Neural cell (in vitro differentiated cells): ENCODE data around the gene WIPF3.

ENCODE experiments used
- CTCF ChIP-seq: fragments of 450-650 bp; IDR thresholded peaks from 2 replicates; pipeline ENCODE4 v1.5.1; 2014; ENCODE audit warnings: antibody characterized with exemption, mild to moderate bottlenecking, moderate library complexity; ENCODE audit not compliant: poor library complexity, severe bottlenecking
- EP300 ChIP-seq: fragments of 450-650 bp; conservative IDR thresholded peaks from 2 replicates; pipeline ENCODE4 v1.6.1; 2014; ENCODE audit warnings: antibody characterized with exemption, mild to moderate bottlenecking, moderate library complexity; ENCODE audit not compliant: poor library complexity, severe bottlenecking
- EZH2 ChIP-seq: fragments of 200-600, 300-800 bp; shearing (Covaris generic), sonication (generic); IDR thresholded peaks from 2 replicates; pipeline ENCODE4 v1.6.1; 2014; ENCODE audit warnings: antibody characterized with exemption, low read length, borderline replicate concordance, mild to moderate bottlenecking; ENCODE audit not compliant: insufficient read depth, poor library complexity, severe bottlenecking
- MXI1 ChIP-seq: fragments of 450-650 bp; conservative IDR thresholded peaks from 2 replicates; pipeline ENCODE4 v1.6.1; 2014; ENCODE audit warnings: antibody characterized with exemption, mild to moderate bottlenecking; ENCODE audit not compliant: poor library complexity, severe bottlenecking
- POLR2AphosphoS5 ChIP-seq: IDR thresholded peaks from 2 replicates; pipeline ENCODE4 v1.6.1; 2012
- RAD21 ChIP-seq: fragments of 450-650 bp; conservative IDR thresholded peaks from 2 replicates; pipeline ENCODE4 v1.6.1; 2014; ENCODE audit warnings: antibody characterized with exemption, mild to moderate bottlenecking, moderate library complexity
- REST ChIP-seq: IDR thresholded peaks from 2 replicates; pipeline ENCODE4 v1.6.1; 2012; ENCODE audit warnings: borderline replicate concordance
- SMC3 ChIP-seq: fragments of 450-650 bp; conservative IDR thresholded peaks from 2 replicates; pipeline ENCODE4 v1.6.1; 2014; ENCODE audit warnings: antibody characterized with exemption, mild to moderate bottlenecking, moderate library complexity; ENCODE audit not compliant: poor library complexity
- TAF1 ChIP-seq: IDR thresholded peaks from 2 replicates; pipeline ENCODE4 v1.6.1; 2012; ENCODE audit warnings: low read depth

- TF ChIP-seq CTCF: no peak
- no peak for TF ChIP-seq POLR2AphosphoS5
- no peak for TF ChIP-seq RAD21
- TF ChIP-seq EZH2: no peak
- TF ChIP-seq SMC3: no peak
- TF ChIP-seq EP300: no peak
- TF ChIP-seq REST: no peak
- no peak for TF ChIP-seq TAF1
- no peak for TF ChIP-seq MXI1
Measured at GRCh38 chr7:29937132-29937531, 130.8 kb downstream of the WIPF3 start.
